ENCODE data around the gene ZNF148. TPM values are rescaled to one million over a fixed set of nuclear protein-coding genes. Genes with fewer than 3 reads are reported as not detected.

The ZNF148 gene
- total RNA-seq, 1 experiment from 2014 or later = 19.7 TPM

DNA sequence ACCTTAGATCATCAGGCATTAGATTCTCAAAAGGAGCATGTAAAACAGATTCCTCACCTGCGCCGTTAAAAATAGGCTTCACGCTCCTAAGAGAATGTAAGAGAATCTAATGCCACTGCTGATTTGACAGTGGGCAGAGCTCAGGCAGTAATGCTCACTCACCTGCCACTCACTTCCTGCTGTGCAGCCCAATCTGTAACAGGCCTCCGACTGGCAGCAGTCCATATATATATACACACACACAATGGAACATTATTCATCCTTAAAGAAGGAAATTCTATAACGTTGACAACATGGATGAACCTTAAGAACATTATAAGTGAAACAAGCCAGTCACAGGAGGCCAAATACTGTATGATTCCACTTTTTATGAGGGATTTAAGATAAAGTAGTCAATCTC lies 24.5 kb downstream of the ZNF148 start:
- TF ChIP-seq NR1H2 (CRISPR knock-in tag; IDR thresholded peaks at IDR 0.05) = no peak
- TF ChIP-seq NFE2L1 (CRISPR knock-in tag; IDR thresholded peaks at IDR 0.05) = no peak
- no peak for TF ChIP-seq ZMAT4 (CRISPR knock-in tag; IDR thresholded peaks at IDR 0.05)
- no peak for TF ChIP-seq IRF2 (CRISPR knock-in tag; IDR thresholded peaks at IDR 0.05; ENCODE audit: borderline replicate concordance, low read depth)
- TF ChIP-seq, protein P1, sequence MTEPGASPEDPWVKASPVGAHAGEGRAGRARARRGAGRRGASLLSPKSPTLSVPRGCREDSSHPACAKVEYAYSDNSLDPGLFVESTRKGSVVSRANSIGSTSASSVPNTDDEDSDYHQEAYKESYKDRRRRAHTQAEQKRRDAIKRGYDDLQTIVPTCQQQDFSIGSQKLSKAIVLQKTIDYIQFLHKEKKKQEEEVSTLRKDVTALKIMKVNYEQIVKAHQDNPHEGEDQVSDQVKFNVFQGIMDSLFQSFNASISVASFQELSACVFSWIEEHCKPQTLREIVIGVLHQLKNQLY (CRISPR knock-in tag; IDR thresholded peaks at IDR 0.05) = no peak
- no peak for TF ChIP-seq NR3C1 (CRISPR knock-in tag; conservative IDR thresholded peaks at IDR 0.05; ENCODE audit: low read depth)
- TF ChIP-seq ZNF281 (CRISPR knock-in tag; IDR thresholded peaks at IDR 0.05) = no peak
- no peak for TF ChIP-seq FOXJ3 (CRISPR knock-in tag; IDR thresholded peaks at IDR 0.05; ENCODE audit: borderline replicate concordance)
- no peak for TF ChIP-seq ZNF396 (CRISPR knock-in tag; IDR thresholded peaks at IDR 0.05; ENCODE audit: borderline replicate concordance)
- TF ChIP-seq E2F5 (CRISPR knock-in tag; IDR thresholded peaks at IDR 0.05) = no peak
- TF ChIP-seq PRRX2 (CRISPR knock-in tag; IDR thresholded peaks at IDR 0.05) = no peak
- CTCF ChIA-PET = interaction anchor here (0.7 kb wide), 1 partner anchor 53 kb away, joined by 4 read pairs; no protein-coding TSS in a partner anchor
- POLR2A ChIA-PET = no interaction called here
- peaks cover 17% of the 10 kb centered on the region for H3K36me3 Mint-ChIP-seq
- peaks cover 9% of the 10 kb centered on the region for H3K4me1 Mint-ChIP-seq
- no peak overlapping the region for H3K4me3 Mint-ChIP-seq
- peaks cover 18% of the 10 kb centered on the region for H3K9me3 Mint-ChIP-seq
- ATAC-seq = no peak
- no peak for DNase-seq (ENCODE audit: low spot score)
- peak overlapping the region; percentile 36; the same call in 1 of the 2 replicates for H3K27ac Mint-ChIP-seq
- no peaks in the 10 kb centered on the region for H3K27me3 Mint-ChIP-seq (ENCODE audit: low read depth)

DNA sequence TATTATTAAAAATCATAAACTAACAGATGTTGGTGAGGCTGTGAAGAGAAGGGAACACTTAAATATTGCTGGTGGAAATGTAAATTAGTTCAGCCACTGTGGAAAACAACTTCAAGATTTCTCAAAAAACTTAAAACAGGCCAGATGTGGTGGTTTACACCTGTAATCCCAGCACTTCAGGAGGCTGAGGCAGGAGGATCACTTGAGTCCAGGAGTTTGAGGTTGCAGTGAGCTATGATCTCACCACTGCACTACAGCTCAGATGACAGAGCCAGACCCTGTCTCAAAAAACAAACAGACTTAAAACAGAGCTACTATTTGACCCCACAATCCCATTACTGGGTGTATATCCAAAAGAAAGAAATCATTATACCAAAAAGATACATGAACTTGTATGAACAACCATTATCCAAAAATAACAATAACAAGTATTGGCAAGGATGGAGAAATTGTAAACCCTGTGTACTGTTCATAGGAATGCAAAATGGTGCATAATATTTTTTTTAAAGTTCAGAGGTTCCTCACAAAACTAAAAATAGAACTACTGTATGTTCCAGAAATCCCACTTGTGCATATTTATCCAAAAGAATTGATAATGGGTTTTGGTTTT lies 25.5 kb downstream of the ZNF148 start:
- TF ChIP-seq HMGA2 (CRISPR knock-in tag; IDR thresholded peaks at IDR 0.05) = no peak
- no peak for TF ChIP-seq FOXP4 (CRISPR knock-in tag; IDR thresholded peaks at IDR 0.05)
- CTCF ChIA-PET = no interaction called here

GRCh38 chr3:125349055-125349454 lies 26.1 kb downstream of the ZNF148 start:
- H3K4me3 Mint-ChIP-seq = no peak overlapping the region
- ChIA-PET POLR2A (no interaction called here), CTCF (interaction anchor here (0.5 kb wide), 1 partner anchor 97 kb away, joined by 4 read pairs; no protein-coding TSS in a partner anchor)
- no peak for DNase-seq (ENCODE audit: low spot score)
- H3K36me3 Mint-ChIP-seq = peaks cover 25% of the 10 kb centered on the region
- no peak for ATAC-seq
- no peak overlapping the region for H3K27ac Mint-ChIP-seq
- H3K27me3 Mint-ChIP-seq (ENCODE audit: low read depth) = no peaks in the 10 kb centered on the region
- H3K4me1 Mint-ChIP-seq = peaks cover 9% of the 10 kb centered on the region
- H3K9me3 Mint-ChIP-seq = peaks cover 34% of the 10 kb centered on the region
- TF ChIP-seq GRHL2 (CRISPR knock-in tag; IDR thresholded peaks at IDR 0.05; ENCODE audit: insufficient replicate concordance, severe bottlenecking) (no peak), SP1 (CRISPR knock-in tag; conservative IDR thresholded peaks at IDR 0.05) (no peak), KAT7 (CRISPR knock-in tag; IDR thresholded peaks at IDR 0.05; ENCODE audit: borderline replicate concordance) (no peak), NR3C1 (CRISPR knock-in tag; conservative IDR thresholded peaks at IDR 0.05; ENCODE audit: low read depth) (no peak), USF2 (CRISPR knock-in tag; IDR thresholded peaks at IDR 0.05) (no peak), JUN (CRISPR knock-in tag; IDR thresholded peaks at IDR 0.05) (no peak), CREM (CRISPR knock-in tag; IDR thresholded peaks at IDR 0.05) (no peak), ZNF138 (CRISPR knock-in tag; conservative IDR thresholded peaks at IDR 0.05) (no peak), ZNF396 (CRISPR knock-in tag; IDR thresholded peaks at IDR 0.05; ENCODE audit: borderline replicate concordance) (no peak)
- TF ChIP-seq, protein P2, sequence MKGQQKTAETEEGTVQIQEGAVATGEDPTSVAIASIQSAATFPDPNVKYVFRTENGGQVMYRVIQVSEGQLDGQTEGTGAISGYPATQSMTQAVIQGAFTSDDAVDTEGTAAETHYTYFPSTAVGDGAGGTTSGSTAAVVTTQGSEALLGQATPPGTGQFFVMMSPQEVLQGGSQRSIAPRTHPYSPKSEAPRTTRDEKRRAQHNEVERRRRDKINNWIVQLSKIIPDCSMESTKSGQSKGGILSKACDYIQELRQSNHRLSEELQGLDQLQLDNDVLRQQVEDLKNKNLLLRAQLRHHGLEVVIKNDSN (CRISPR knock-in tag; IDR thresholded peaks at IDR 0.05) = no peak

More for the DNA sequence above, 25.5 kb downstream of the ZNF148 start:
- no peak for ATAC-seq
- DNase-seq (ENCODE audit: low spot score) = no peak
- no peak overlapping the region for H3K4me3 Mint-ChIP-seq
- H3K36me3 Mint-ChIP-seq = peaks cover 19% of the 10 kb centered on the region
- peaks cover 9% of the 10 kb centered on the region for H3K4me1 Mint-ChIP-seq
- no peaks in the 10 kb centered on the region for H3K27me3 Mint-ChIP-seq (ENCODE audit: low read depth)
- H3K9me3 Mint-ChIP-seq = peaks cover 28% of the 10 kb centered on the region
- POLR2A ChIA-PET = interaction anchor here (0.6 kb wide), 1 partner anchor 13 kb away, joined by 5 read pairs; no protein-coding TSS in a partner anchor
- H3K27ac Mint-ChIP-seq = no peak overlapping the region
